G401 (cell line): ENCODE measurements around the gene EPHB6. TPM values are rescaled to one million over a fixed set of nuclear protein-coding genes. Genes with fewer than 3 reads are reported as not detected.

Source experiments
- DNase-seq: peaks from one replicate; pipeline ENCODE4 v3.0.0-alpha.2; 2015; ENCODE audit warnings: low spot score
- in situ Hi-C: cut with HindIII; loops from 2 replicates; pipeline ENCODE4 v1.10.0; 2016; ENCODE audit warnings: low sequenced_read_pairs, mixed read lengths
- total RNA-seq: library from RNA; depleted of rRNA; stranded (reverse); fragments of >200 nt; shearing (Covaris generic); gene quantifications from 2 replicates; pipeline ENCODE4 v1.2.3, GENCODE V29; 2014; rRNA removed

The EPHB6 gene
- total RNA-seq, 1 experiment from 2014 or later: not detected

GRCh38 chr7:142908290-142908689 lies 53.4 kb downstream of the EPHB6 start:
- in situ Hi-C loops: no loop called here
- no peak for DNase-seq

GRCh38 chr7:142908921-142909890 lies 54.3 kb downstream of the EPHB6 start:
- DNase-seq: no peak
- in situ Hi-C loops: no loop called here

DNA sequence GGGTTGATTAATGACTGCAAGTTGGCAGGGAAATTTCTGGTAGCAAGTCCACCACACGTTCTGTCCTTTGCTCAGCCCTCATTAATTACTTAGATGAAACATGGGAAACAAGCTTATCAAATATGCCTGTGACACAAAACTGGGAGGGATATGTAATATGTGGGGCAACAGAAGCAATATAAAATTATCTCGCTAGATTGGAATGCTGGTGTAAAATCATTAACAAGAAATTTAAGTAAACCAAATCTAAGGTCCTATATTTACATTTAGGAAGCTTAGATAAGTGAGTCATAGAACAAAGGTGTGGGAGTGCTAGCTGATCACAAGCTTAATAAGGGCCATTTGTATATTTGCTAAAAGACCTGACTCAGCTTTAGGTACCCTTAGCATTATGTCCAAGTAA lies 55.2 kb downstream of the EPHB6 start:
- in situ Hi-C loops: no loop called here
- no peak for DNase-seq

- no peak for DNase-seq
- in situ Hi-C loops: no loop called here
These were observed 55.6 kb downstream of the EPHB6 start for GRCh38 chr7:142910481-142910880.

DNA sequence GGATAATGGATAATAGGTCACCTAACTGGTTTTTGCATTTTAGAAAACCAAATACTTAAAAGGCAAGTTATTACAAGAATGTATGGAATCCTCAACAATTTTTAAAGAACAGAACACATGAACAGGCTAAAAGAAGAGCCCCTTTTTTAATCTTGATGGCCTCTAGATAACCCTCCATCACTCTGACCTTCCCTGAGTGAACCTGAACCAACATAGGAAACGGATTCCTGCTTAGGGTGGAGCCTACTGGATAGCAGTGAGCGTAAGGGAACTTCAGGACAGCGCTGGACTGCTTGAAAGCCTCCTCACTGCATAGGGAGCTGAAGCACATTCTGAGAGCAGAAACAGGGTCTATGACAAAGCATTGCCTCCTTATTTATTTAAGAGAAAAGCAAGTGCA lies 58.2 kb downstream of the EPHB6 start:
- DNase-seq: no peak
- in situ Hi-C loops: no loop called here

GRCh38 chr7:142913566-142913965 lies 58.7 kb downstream of the EPHB6 start:
- in situ Hi-C loops: no loop called here
- no peak for DNase-seq

- DNase-seq: no peak
These were observed 59.2 kb downstream of the EPHB6 start for GRCh38 chr7:142914121-142914520.

GRCh38 chr7:142915315-142915714 lies 60.4 kb downstream of the EPHB6 start:
- no peak for DNase-seq
- in situ Hi-C loops: no loop called here

More at GRCh38 chr7:142914121-142914520, 59.2 kb downstream of the EPHB6 start:
- in situ Hi-C loops: no loop called here

GRCh38 chr7:142916508-142916907 lies 61.6 kb downstream of the EPHB6 start:
- in situ Hi-C loops: no loop called here
- DNase-seq: no peak

GRCh38 chr7:142917447-142917846 lies 62.6 kb downstream of the EPHB6 start:
- DNase-seq: no peak
- in situ Hi-C loops: no loop called here

- DNase-seq: no peak
- in situ Hi-C loops: no loop called here
These were observed 64.0 kb downstream of the EPHB6 start for GRCh38 chr7:142918901-142919300.

DNA sequence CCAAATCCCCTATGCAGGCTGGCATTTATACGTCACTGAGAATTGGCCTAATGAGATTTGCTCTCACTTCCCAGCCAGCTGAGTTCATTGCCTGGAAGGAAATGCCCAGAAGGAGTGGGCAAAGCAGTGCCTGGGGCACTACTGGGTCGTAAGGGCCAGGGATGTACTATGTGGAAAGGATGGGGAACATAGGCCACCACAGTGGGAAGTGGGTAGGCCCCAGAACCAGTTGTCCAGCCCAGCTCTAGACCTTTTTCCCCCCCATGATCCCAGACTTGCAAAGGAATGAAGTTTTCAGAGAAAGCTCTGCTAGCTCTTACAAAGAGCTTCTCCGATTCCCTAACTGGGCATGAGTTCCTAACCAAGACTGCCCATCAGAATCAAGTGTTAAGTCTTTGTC lies 64.8 kb downstream of the EPHB6 start:
- DNase-seq: no peak
- in situ Hi-C loops: no loop called here

Other genes starting within 250 kb of the EPHB6 start
- not detected in 2 replicates for gene PRSS1, start 105.6 kb upstream of the EPHB6 start, total RNA-seq
- gene PRSS2, start 84.1 kb upstream of the EPHB6 start, total RNA-seq: not detected in 2 replicates
- gene TRPV6, start 30.7 kb downstream of the EPHB6 start, total RNA-seq: not detected in 2 replicates
- not detected in 2 replicates for gene TRPV5, start 78.7 kb downstream of the EPHB6 start, total RNA-seq
- not detected in 2 replicates for gene LLCFC1, start 84.4 kb downstream of the EPHB6 start, total RNA-seq
- not detected in 2 replicates for gene KEL, start 107.3 kb downstream of the EPHB6 start, total RNA-seq
- not detected in 2 replicates for gene OR9A2, start 172.1 kb downstream of the EPHB6 start, total RNA-seq
- not detected in 2 replicates for gene OR6V1, start 197.3 kb downstream of the EPHB6 start, total RNA-seq